Keratinocyte (primary cell): ENCODE data around the gene OR2L5. TPM values are rescaled to one million over a fixed set of nuclear protein-coding genes. Genes with fewer than 3 reads are reported as not detected.

ENCODE experiments used
- DNase-seq: peaks from one replicate; pipeline ENCODE4 v3.0.0-alpha.2; 2011; ENCODE audit warnings: low read depth, missing footprints, low spot score
- FAIRE-seq: peaks from 2 replicates; lab custom pipeline; 2011; peaks lifted over from hg19 to GRCh38; lab: Jason Lieb, UNC
- H2AFZ ChIP-seq: 2 replicates; pipeline ENCODE4 v1.6.0; 2012; ENCODE audit warnings: low read length, control low read depth, inconsistent platforms; ENCODE audit not compliant: control insufficient read depth
- H3K27ac ChIP-seq: 2 replicates; pipeline ENCODE4 v1.5.1; 2011; ENCODE audit warnings: low read length; ENCODE audit not compliant: control insufficient read depth, insufficient read depth
- H3K27me3 ChIP-seq: 3 replicates; pipeline ENCODE4 v1.6.0; 2011; ENCODE audit warnings: low read length; ENCODE audit not compliant: control insufficient read depth, insufficient read depth; ENCODE audit errors: extremely low read depth
- H3K36me3 ChIP-seq, 2 experiments: 2 replicates in 1 of 2; 3 replicates in 1 of 2; pipeline ENCODE4 v1.5.1; 2011; ENCODE audit warnings: low read length in 2 of 2, mild to moderate bottlenecking in 1 of 2; ENCODE audit not compliant: control insufficient read depth in 2 of 2, insufficient read depth in 2 of 2; ENCODE audit errors: extremely low read depth in 1 of 2
- H3K4me1 ChIP-seq: 3 replicates; pipeline ENCODE4 v1.5.1; 2011; ENCODE audit warnings: low read length; ENCODE audit not compliant: control insufficient read depth, insufficient read depth; ENCODE audit errors: extremely low read depth
- H3K4me2 ChIP-seq: 3 replicates; pipeline ENCODE4 v1.6.0; 2011; ENCODE audit warnings: low read depth, low read length; ENCODE audit not compliant: control insufficient read depth, insufficient read depth; ENCODE audit errors: extremely low read depth
- H3K4me3 ChIP-seq, 3 experiments: fragments of 200-600 bp in 1 of 3; sonication (generic) in 1 of 3; 2 replicates in 2 of 3; 3 replicates in 1 of 3; pipeline ENCODE4 v1.5.1; 2011 to 2016; ENCODE audit warnings: low read length in 3 of 3, mild to moderate bottlenecking in 3 of 3, control low read depth in 2 of 3, inconsistent platforms in 1 of 3, low read depth in 1 of 3, mixed read lengths in 1 of 3, mixed run types in 1 of 3, moderate library complexity in 1 of 3; ENCODE audit not compliant: control insufficient read depth in 2 of 3, insufficient read depth in 2 of 3; ENCODE audit errors: extremely low read depth in 1 of 3
- H3K79me2 ChIP-seq: 2 replicates; pipeline ENCODE4 v1.6.0; 2012; ENCODE audit warnings: low read length; ENCODE audit not compliant: control insufficient read depth, insufficient read depth
- H3K9ac ChIP-seq: 3 replicates; pipeline ENCODE4 v1.6.0; 2011; ENCODE audit warnings: low read length; ENCODE audit not compliant: control insufficient read depth, insufficient read depth; ENCODE audit errors: extremely low read depth
- H3K9me1 ChIP-seq: 3 replicates; pipeline ENCODE4 v1.6.0; 2011; ENCODE audit warnings: low read length; ENCODE audit not compliant: control insufficient read depth, insufficient read depth; ENCODE audit errors: extremely low read depth
- H3K9me3 ChIP-seq: 2 replicates; pipeline ENCODE4 v1.5.1; 2012; ENCODE audit warnings: low read depth, low read length; ENCODE audit not compliant: control insufficient read depth
- H4K20me1 ChIP-seq: 3 replicates; pipeline ENCODE4 v1.6.0; 2011; ENCODE audit warnings: low read length; ENCODE audit not compliant: control insufficient read depth, insufficient read depth; ENCODE audit errors: extremely low read depth
- CTCF ChIP-seq, 3 experiments: IDR thresholded peaks in 1 of 3; conservative IDR thresholded peaks in 1 of 3; optimal IDR thresholded peaks in 1 of 3; 2 replicates in 2 of 3; 3 replicates in 1 of 3; pipeline versions ENCODE3 to v1.5.1; 2011; ENCODE audit warnings: low read length in 3 of 3, mild to moderate bottlenecking in 3 of 3, moderate library complexity in 2 of 3, control low read depth in 1 of 3, inconsistent platforms in 1 of 3; ENCODE audit not compliant: insufficient read depth in 2 of 3; ENCODE audit errors: extremely low read depth in 1 of 3
- EZH2 ChIP-seq: IDR thresholded peaks from one replicate; pipeline ENCODE4 v1.6.1; 2012; ENCODE audit warnings: inconsistent platforms, mild to moderate bottlenecking, low read length, moderate library complexity
- dilution Hi-C: fragments of 300-500 bp; cut with MboI; formaldehyde crosslinking; loops from one replicate; pipeline ENCODE4 v1.7.0; 2020; ENCODE audit warnings: low sequenced_read_pairs; ENCODE audit not compliant: extremely low pct_ligation_motif_present
- polyA plus RNA-seq, 5 experiments: library from polyadenylated mRNA; depleted of rRNA in 3 of 5; stranded (reverse) in 3 of 5; stranded (forward) in 1 of 5; unstranded in 1 of 5; fragments of >200 nt; gene quantifications; 1 replicate in 1 of 5; 2 replicates in 3 of 5; 3 replicates in 1 of 5; pipeline versions ENCODE4 v1.2.1 to v1.2.3, GENCODE V29; 2011 to 2012; ENCODE audit warnings: missing spikeins in 2 of 5, low read depth in 1 of 5, low replicate concordance in 1 of 5

The OR2L5 gene
- polyA plus RNA-seq, 1 donor (not counting 4 experiments of a cell fraction or from before 2014, with no cell fraction given): not detected

- FAIRE-seq: no peak
- H3K4me2 ChIP-seq: no peak overlapping the region
These were observed 33.5 kb downstream of the OR2L5 start for GRCh38 chr1:248047008-248047407.

GRCh38 chr1:248054671-248055070 lies 41.2 kb downstream of the OR2L5 start:
- Histone ChIP-seq H3K4me3 (no peak overlapping the region), H3K79me2 (no peaks in the 10 kb centered on the region), H3K9me1 (no peaks in the 10 kb centered on the region), H3K9ac (no peak overlapping the region), H3K27ac (no peak overlapping the region), H3K9me3 (no peaks in the 10 kb centered on the region), H3K4me1 (no peaks in the 10 kb centered on the region), H2AFZ (no peak overlapping the region), H3K36me3 (no peaks in the 10 kb centered on the region), H3K4me2 (no peak overlapping the region), H4K20me1 (no peaks in the 10 kb centered on the region), H3K27me3 (no peaks in the 10 kb centered on the region)
- dilution Hi-C loops: no loop called here
- DNase-seq (no peak), FAIRE-seq (no peak)
- TF ChIP-seq CTCF (optimal IDR thresholded peaks at IDR 0.05 in 1 of 3, IDR thresholded peaks at IDR 0.05 in 1 of 3, conservative IDR thresholded peaks at IDR 0.05 in 1 of 3; ENCODE audit: extremely low read depth in 1 of 3, insufficient read depth in 2 of 3, low read length in 3 of 3) (no peak), EZH2 (no peak)

More at GRCh38 chr1:248047008-248047407, 33.5 kb downstream of the OR2L5 start:
- no peak overlapping the region for H3K4me3 ChIP-seq
- H3K9me3 ChIP-seq: no peaks in the 10 kb centered on the region
- no peak overlapping the region for H3K9ac ChIP-seq
- H3K4me1 ChIP-seq: no peaks in the 10 kb centered on the region
- DNase-seq: no peak
- dilution Hi-C loops: no loop called here
- no peak overlapping the region for H2AFZ ChIP-seq
- no peak overlapping the region for H3K27ac ChIP-seq
- H3K9me1 ChIP-seq: no peaks in the 10 kb centered on the region
- TF ChIP-seq EZH2: no peak
- no peak for TF ChIP-seq CTCF (optimal IDR thresholded peaks at IDR 0.05 in 1 of 3, IDR thresholded peaks at IDR 0.05 in 1 of 3, conservative IDR thresholded peaks at IDR 0.05 in 1 of 3; ENCODE audit: extremely low read depth in 1 of 3, insufficient read depth in 2 of 3, low read length in 3 of 3)
- no peaks in the 10 kb centered on the region for H3K36me3 ChIP-seq
- no peaks in the 10 kb centered on the region for H4K20me1 ChIP-seq
- no peaks in the 10 kb centered on the region for H3K27me3 ChIP-seq
- H3K79me2 ChIP-seq: no peaks in the 10 kb centered on the region
